HG03139 (cell line): ENCODE results near the gene GARNL3.

ENCODE experiments used
- ATAC-seq: cut with Tn5 transposase; IDR thresholded peaks from one replicate; pipeline ENCODE4 v1.9.1; 2021; ENCODE audit not compliant: unreplicated experiment

GARNL3 gene

DNA sequence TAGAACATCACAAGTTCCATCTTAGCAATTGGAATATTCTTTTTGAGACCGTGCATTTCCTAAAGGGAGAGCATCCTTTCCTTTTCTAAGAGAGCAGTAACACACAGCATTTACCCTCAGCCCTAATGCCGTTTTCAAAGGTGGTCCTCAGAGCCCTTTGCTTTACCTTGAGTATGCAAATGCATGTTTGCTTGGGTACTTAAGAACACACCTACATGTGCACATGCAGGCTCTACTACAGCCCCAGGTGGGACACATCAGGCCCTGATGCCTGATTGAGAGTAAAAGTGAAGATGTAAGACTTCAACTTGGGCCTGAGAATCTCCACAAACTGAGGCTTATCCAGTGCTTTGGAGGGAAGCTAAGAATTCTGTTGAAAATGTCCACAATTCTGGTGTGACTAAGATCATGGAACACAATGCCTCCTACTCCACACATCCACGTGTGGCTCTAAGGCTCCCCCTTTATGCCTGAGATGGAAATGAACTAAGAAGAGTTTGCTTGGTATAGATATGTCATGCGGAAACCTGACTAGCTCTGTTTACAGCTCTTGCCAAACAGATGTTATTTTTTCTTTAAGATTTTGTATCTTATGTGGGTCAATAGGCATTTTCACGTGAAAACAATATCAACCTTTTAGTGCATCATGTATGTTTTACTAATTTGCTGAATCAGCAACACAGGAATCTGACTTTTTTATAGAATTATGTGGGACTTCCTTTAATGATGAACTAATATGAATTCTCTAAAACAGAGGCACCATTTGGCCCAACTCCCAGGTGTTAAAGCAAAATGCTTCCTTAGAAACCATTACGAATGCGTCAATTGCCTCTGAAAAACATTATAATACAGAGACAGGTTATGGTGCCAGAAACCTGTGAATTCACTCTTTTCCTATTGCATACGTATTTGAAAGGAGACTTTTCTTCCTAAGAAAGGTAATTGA, 83.5 kb downstream of the GARNL3 start:
- ATAC-seq, result no peak

- ATAC-seq, result no peak
Observed at GRCh38 chr9:127349483-127350113, 85.0 kb downstream of the GARNL3 start.

DNA sequence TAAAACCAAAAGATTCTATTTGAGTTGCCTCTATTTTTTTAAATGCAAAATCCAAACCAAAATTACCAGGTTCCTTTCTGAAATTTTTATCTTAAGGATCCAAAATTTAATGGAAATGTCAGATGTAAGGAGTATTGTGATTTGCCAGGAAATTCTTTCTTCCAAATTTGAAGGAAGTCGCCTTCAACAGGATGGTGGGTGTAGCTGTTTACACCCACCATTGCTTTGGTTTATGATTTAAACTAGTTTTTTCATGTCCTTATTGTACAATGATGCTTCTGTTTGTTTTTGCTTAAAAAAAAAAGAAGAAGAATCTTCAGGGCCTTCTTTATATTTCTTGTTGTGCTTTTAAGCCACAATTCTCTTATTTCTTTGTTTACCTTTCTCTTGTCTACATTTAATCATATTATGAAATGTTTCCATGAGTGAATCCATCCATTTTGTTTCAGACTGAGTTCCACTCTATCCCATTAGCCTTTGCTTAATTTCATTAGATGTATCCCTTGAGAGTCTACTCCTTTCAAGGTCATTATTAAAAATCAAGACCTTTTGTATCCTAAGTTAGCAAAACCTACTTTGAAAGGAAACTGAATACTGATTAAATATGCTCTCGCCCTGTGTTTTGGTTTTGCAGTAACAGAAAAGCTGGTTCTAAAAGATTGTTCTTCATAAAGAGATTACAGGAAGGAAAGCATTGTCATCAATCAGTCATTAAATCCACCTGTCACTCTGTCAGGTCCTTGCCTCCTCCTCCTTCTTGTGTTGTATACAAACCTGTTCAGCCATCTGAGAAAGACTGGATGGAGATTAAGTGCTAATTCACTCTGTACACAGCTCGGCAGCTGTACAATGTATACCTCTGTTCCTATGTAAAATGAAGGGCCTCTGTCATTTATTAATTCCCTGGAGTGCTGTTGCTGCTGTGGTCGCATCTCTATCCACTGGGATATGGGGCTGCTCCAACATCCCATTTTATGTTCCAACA, 86.9 kb downstream of the GARNL3 start:
- no peak for ATAC-seq

DNA sequence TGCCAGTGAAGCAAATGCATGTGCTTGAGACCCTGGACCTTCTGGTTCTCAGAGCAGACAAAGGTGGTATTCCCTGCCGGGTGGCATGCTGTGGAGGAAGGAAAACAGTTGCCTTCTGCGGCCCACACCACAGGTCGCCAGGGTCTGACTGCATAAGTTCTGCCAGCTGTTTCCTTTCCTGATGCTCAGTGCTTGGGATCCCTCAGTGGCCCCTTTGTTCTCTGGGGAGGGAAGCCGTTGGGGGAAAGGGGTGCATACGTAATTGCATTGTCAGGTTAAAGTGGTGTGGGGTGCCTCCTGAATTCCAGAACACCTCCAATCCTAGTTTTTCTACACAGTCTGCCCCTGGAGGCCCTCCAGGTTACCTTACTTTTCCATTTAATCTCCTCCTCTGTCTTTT, 89.3 kb downstream of the GARNL3 start:
- ATAC-seq, result no peak

DNA sequence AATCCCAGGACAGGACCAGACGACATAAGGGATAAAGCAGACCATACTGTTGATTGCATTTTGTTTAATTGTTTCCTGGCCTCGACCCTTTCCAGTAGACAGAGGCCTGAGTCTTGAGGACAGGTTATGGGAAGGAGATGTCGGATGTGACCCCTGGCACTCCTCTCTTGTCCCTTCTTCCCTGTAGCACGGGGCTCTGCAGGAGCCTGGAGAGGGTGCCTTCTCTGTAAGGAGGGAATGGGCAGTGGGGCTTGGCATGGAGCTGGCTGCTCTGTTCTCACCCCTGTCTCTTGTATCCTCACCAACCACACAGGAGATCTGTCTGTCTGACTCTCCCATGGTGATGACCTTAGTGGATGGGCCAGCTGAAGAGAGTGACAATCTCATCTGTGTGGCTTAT, 92.3 kb downstream of the GARNL3 start:
- ATAC-seq, result no peak

- no peak for ATAC-seq
Observed at GRCh38 chr9:127358023-127358535, 93.5 kb downstream of the GARNL3 start.

DNA sequence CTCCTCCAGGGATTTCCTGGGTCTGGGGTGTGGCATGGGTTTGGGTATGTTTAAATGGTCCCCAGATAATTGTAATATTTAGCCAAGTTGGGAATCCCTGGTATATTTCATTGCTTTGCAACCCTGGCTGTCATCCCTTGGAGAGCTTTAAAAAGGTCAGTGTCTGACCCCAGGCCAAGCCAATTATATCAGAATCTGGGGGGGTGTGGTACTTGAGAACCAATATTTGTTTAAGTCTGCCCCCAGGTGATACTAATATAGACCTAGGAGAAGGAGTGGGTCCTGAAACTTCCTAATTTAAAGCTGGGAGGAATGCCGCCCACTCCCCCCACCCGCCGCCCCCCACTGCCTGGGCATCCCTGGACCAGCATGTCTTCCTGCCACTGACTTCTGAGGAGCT, 94.2 kb downstream of the GARNL3 start:
- no peak for ATAC-seq

DNA sequence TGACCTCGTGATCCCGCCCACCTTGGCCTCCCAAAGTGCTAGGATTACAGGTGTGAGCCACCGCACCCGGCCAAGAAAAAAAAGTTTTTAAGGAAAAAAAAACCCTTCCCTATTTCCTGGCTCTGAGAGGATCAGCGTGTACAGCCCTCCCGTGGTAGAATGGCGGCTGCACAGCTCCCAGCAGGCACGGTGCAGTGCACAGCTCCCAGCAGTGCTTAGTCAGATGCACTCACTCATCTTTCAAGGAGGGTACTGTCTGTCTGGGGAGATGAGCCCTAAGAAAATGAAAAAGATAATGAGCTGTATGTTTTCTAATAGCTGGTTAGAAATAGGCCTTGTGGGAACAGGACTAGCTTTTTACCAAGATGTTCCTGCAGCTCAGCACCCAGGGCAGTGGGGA, 95.7 kb downstream of the GARNL3 start:
- ATAC-seq, result no peak

DNA sequence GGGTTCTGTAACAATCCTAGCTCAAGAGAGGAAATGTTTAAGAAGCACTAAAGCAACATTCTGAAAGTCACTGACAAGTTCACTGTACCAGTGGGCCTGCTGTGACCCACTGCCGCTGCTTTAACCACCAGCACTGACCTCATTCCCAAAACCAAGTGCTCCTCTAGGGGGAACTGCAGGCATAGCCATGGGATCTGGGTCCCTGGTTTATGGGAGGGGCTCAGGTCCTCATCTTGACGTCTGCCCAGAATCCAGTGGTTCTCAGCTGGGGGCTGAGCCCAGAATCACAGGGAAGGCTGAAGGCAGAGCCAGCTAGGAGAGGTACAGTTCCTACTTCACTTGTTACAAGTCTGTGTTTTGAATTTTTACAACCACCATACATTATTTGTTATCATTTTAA, 96.3 kb downstream of the GARNL3 start:
- ATAC-seq, result no peak

GRCh38 chr9:127361561-127361960, 97.0 kb downstream of the GARNL3 start:
- ATAC-seq, result no peak

GRCh38 chr9:127362829-127363228, 98.3 kb downstream of the GARNL3 start:
- ATAC-seq, result no peak

DNA sequence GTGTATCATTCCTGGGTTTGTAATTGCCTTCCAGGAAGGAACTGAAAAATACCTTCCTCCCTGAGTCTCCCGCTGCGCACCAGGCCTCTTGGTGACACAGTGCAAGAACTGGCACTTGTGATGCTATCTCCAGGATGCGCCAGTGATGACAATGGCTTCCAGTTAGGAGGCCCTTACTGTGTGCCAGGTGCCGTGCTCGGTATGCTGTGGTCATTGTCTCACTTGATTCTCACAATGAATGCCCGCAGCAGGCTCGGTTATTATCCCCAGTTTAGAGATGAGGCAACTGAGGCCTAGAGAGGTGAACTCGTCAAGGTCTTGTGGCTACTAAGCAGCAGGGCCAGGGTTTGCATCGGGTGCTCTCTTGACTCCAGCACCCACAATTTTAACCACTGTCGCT, 100.9 kb downstream of the GARNL3 start:
- ATAC-seq, result no peak

DNA sequence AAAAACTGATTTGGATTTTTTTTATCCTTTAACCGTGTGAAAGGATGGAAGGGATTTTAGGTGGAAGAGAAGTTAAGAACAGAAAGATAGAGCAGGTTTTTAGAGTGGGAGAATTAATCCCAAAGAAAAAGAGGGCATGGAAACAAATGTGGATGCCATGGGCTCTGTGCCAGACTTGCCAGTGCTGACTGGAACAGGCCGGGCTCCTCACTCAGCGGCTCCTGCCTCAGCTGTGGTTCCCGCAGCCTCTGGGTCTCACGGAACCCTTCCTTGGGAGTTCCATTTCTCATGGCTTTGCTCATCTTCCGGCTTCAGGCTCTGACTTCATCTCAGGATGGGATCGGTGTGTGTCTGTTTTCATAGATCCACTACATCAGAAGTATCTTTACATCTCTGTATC, 102.0 kb downstream of the GARNL3 start:
- no peak for ATAC-seq

DNA sequence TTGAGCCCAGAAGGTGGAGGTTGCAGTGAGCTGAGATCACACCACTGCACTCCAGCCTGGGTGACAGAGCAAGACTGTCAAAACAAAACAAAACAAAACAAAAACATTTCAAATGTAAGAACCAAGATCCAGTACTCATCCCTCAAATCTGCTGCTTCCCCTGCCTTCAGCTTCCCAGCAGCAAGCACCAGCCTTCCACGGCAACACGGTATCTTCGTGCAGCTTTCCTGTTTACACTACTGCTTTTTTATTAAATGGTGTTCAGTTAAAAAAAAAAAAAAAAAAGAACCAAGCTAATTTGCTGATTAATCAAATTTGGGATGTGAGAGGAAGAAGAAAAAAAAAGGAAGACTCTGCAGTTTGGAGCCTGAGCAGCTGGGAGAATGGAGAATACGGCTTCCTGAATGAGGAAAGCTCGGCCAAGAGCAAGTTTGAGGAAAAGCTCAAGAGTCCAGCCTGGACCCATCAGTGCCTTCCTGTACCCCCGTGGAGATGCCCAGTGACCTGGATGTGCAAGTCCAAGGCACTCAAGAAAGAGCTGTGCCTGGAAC, 104.4 kb downstream of the GARNL3 start:
- ATAC-seq, result no peak

DNA sequence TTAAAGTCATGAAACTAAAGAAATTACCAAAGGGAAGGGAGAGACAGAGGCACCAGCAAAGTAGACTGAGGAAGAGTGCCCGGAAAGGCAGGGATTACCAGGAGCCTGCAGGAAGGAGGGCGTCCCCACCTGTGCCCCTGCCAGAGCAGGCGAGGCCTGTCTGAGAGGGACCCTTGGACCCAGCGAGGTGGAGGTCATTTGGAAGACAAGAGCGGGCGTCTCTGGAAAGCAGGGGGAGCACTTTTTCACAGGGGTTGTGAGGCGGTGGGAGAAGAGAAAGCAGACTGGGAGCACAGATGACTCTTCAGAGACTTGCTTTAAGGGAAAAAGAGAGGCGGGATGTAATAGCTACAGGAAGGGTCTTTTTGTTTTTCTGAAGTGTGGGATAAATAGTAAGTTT, 104.9 kb downstream of the GARNL3 start:
- no peak for ATAC-seq

- no peak for ATAC-seq
Observed at GRCh38 chr9:127370147-127370579, 105.6 kb downstream of the GARNL3 start.

DNA sequence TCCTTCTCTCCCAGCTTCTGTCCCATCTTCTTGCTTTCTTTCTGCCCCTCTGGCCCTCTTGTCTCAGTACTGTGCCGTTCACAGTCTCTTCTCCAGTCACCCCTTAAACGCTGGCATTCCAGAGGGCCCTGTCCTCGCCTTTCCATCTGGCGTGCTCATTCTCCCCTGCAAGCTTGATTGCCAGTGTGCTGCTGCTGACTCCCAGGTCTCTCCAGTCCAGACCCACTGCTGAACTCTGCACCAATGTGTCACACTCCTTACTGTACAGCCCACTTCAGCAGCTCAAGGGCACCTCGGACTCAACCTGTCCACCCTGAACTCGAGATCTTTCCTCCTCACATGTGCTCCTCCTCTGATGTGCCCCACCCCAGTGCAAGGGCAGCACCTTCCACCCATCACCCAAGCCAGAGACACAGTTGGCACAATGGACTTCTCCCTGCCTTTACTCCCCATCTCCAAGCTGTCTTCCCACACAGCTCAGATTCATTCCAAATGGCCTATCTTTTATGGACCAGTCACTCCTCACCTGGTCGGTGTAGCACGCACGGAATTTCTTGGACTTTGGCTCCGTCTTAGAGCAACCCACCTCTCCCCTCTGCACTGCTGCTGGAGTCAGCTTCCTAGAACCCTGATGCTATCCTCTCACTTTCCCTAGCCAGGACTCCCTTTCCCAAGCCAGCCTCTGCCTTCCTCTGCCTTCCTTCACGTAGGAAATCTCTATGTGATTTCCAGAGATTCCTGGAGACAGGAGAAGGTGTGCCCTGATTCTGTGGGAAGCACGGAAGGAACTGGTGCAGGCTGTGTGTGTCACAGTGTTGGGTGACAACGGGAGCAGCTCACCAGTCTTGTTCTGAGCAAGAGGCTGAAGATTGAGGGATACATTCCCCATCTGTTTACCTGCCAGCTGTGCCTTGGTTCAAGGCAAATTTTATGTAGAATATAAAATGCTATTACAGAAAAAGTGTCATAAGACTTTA, 106.4 kb downstream of the GARNL3 start:
- no peak for ATAC-seq

GRCh38 chr9:127380479-127380878, 115.9 kb downstream of the GARNL3 start:
- ATAC-seq, result no peak

DNA sequence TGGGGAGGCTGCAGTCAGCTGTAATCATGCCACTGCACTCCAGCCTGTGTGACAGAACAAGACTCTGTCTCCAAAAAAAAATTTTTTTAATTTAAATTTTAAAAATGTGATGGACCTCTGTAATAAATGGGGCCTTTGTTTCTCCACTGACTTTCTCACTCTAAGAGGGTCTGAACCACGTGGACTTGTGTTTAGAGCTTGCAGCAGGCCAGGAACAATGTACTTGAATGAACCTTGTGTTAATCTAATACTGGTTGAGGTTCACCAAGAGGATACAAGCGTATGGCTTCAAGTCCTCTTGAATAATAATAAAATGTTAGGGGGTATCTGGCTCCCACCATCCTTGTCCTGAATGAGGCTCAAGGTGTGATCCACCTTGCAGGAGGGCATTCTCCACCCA, 118.0 kb downstream of the GARNL3 start:
- ATAC-seq, result no peak
